GM18861 (cell line): Measurements from ENCODE around the gene ALDOC.

Experiments used
- ATAC-seq: cut with Tn5 transposase; IDR thresholded peaks from one replicate; pipeline ENCODE4 v1.9.1; 2021; ENCODE audit not compliant: unreplicated experiment

The ALDOC gene

DNA sequence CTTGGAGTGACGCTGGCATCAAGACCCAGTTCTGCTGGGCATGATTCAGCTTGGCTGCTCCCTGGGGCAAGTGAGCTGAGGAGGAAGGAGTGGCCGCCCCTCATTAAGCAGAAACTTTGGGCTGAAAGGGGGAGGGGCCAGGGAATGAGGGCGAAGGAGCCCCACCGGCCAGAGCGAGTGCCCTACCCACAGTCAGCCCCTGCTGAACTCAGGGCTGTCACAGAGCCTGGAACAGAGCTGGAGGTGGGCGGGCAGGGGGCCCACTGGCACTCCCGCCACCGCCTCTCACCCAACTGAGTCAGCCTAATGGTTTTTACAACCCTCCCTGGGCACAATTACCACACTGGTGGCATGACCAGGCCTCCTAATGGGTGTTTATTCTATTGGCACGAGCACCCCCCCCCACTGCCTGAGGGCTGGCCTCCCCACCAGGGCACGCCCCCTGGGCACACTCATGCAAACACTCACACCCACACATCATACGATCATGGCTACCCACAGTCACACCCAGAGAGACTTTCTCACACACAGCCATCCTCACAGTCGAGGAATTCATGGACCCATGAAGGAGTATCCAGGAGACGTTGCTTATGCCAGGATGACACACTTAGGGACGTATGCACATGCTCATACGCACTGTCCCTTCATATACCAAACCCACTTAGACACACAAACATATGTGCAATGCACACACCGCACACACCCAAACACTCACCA, 43.4 kb downstream of the ALDOC start:
- ATAC-seq = no peak

DNA sequence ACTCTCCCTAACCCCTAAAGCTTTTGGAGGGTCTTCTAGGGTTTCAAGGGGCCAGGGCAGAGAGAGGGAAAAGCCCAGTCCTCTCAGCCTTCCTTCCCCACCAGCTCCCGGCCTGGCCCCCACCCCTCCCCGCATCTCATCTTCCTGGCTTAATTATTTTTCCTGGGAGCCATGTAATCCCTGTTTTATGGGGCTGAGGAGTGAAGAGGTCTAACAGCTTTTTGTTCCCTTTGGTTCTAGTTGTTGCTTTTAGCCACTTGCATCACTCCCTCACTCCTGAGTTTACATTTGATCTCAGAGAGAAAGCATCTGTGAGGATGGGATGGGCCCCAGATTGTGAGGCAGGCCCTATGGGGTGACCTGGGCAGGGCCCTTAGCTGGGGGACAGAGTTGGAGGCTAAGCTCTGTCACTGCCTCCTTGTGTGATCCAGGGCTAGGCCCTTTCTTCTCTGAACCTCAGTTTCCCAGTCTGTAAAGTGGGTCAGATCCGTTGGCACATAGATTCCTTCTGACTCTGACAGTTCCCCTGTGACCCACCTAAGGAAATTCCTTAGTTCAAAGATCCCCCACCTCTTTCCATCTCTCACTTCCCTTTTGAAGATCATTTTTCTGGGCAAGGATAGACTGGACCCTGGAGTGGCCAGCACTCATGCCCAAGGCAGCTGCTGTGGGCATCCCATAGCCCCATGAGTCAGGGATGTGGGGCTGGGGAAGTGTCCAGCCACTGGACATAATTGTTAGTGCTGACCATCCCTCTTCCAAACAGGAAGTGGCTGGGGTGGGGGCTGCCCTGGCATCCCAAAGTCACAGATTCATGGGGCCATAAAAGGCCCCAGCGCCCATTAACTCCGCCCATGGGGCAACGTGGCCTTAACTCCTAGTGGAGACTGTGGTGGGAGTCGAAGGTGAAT, 44.4 kb downstream of the ALDOC start:
- no peak for ATAC-seq

DNA sequence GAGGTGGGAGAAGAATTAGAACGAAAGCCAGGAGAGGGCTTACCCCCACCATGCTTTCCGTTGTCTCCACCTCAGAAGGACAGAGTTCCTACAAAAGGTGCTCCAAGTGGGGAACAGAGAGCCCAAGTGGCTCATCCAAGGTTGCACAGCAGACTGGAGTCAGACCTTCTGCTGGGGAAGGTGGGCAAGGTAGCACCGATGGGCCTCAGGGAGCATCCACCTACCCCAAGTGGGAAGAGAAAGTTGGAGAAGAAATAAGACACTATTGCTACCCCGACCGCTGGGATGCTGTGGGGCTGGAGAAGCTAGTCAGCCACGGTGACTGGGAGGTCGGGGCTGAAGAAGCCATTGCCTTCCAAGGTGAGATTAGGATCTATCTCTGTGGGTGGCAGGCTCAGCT, 45.8 kb downstream of the ALDOC start:
- ATAC-seq = no peak

DNA sequence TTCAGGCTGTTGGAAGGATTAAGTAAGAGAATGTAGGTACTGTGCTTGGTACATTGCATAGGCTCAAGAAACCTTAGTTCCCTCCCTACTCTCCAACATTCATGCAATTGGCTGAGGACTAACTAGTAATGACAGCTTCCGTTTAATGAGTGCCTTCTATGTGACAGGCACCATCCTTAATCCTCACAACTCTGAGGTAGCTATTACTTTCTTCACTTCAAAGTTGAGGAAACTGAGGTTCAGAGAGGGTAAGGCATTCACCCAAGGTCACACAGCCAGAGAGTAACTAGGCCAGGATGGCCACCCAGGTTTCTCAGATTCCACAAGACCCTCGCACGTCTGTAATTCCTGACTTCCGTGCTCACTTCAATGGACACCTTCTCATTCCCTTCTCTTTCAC, 46.4 kb downstream of the ALDOC start:
- no peak for ATAC-seq

- no peak for ATAC-seq
These were observed 47.7 kb downstream of the ALDOC start for GRCh38 chr17:28529013-28529400.

DNA sequence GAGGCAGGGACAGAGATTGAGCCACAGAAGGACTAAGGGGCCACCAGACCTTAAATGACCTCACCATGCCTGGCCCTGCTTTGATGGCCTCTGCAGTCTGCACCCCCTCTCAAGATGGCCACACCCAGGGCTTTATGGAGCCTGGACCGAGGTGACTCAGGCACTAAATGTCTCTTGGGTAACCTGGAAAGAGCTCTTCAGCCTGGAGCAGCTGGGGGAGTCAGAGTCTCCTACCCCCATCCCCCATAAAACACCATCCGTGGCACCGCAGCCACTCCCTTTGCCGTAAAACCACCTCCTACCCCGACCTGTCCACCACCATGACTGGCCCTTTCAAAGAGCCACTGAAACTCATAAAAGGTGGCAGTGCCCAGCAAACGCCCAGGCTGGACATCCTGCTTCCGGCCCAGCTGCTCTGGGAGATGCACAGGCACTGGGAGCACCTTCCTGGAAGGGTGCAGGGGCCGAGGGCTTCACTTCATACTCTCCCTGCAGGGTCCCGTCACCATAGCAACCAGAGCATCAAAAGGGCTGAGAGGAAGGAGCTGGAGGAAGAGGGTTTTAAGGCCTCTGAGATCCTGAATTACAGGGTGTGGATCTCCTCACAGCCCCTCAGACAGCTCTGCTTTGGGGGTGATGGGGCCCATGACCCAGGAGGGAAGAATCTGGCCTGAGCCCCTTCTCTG, 48.2 kb downstream of the ALDOC start:
- ATAC-seq = no peak

GRCh38 chr17:28527859-28528258, 48.8 kb downstream of the ALDOC start:
- ATAC-seq = no peak

- no peak for ATAC-seq
These were observed 49.5 kb downstream of the ALDOC start for GRCh38 chr17:28527181-28527681.

DNA sequence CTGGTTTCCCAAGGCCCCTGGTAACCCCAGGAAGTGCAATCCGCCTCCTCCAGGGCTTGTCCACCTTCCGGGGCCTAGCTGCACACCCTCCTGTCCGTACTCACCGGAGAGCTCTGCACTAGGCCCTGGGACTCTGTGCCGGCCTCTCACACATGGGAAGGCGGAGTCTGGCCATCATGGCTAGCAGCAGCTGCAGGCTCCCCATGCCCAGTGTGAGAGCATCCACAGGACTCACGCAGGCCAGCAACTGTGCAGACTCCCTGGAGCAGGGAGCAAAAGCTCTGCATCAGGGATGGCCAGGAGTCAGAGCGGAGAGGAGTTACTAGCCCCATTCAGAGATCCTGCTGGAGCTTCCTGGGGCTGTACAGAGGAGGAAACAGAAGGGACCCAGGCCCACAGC, 50.3 kb downstream of the ALDOC start:
- ATAC-seq = no peak

DNA sequence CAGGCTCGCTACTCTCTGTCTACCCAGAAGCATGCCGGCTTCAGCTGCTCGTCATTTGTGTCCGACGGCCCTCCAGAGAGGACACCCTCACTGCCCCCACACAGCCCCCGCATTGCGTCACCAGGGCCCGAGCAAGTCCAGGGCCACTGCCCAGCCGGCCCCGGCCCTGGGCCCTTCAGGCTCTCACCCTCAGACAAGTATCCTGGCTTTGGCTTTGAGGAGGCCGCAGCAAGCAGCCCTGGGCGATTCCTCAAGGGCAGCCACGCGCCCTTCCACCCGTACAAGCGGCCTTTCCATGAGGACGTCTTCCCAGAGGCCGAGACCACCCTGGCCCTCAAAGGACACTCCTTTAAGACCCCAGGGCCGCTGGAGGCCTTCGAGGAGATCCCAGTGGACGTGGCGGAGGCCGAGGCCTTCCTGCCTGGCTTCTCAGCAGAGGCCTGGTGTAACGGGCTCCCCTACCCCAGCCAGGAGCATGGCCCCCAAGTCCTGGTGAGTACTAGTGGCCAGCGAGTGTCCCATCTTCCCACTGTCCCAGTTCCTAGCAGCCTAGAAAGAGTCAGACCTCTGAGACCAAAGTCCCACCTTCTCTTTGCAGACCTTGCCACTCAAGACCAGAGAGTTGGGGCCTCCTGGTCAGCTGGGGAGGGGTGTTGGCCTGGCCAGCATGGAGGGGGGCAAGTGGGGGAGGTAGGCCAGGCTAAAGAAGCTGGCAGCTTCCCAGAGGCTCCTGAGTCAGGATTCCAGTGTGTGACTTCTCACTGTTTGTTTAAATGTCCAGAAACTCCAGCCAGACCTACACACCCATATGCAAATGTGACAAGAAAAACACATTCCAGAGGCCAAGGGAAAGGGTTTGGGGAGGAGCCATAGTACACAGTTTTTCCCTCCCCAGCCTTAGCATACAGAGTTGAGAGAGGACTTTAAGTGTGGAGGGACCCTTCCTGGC, 51.9 kb downstream of the ALDOC start:
- ATAC-seq = no peak

- no peak for ATAC-seq
These were observed 52.8 kb downstream of the ALDOC start for GRCh38 chr17:28523876-28524275.

DNA sequence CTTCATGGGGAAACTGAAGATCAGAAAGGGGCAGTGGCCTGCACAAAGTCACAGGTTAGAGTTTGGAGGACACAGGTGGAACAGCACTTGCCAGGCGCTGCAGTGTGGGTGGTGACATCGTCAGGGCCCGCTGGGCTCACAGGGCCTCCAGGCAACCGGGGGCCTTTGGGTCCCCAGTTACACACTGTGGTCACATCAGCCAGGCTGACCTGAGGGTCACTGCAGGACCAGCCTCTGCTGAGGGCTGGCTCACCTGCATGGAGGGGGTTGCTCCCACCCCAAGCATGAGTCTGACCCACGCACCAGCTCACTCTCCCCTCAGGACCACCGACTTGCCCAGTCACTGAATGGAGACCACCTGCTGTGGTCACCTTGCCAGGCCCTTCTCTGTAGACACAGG, 53.5 kb downstream of the ALDOC start:
- ATAC-seq = no peak
